ENCODE data around the gene KCNJ14. TPM values are rescaled to one million over a fixed set of nuclear protein-coding genes. Genes with fewer than 3 reads are reported as not detected.

KCNJ14 gene
- total RNA-seq, 4 donors from 2014 or later = 0.56 to 2.2 (median 1.1) TPM

DNA sequence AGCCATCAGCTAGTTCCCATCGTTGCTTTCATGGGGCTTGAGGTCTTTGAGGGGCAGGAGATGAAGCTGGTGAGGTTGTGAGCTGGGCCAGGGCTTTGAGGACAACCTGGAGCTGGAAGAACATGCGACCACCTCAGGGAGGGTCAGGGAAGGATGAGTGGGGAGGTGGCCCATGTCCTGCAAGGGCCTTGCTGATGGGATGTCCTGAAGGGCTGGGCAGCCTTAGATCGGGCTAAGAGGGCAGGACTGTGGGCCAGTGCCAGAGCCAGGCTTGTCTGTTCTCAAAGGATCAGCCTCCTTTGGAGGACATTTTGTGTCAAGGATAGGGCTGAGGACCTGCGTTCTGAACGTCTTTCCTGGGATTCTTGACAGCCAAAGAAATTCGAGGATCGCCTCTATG is 24.3 kb downstream of the KCNJ14 start:
- ATAC-seq (ENCODE audit: low FRiP score) (no peak), DNase-seq (ENCODE audit: low spot score) (no peak)
- TF ChIP-seq, protein P1, sequence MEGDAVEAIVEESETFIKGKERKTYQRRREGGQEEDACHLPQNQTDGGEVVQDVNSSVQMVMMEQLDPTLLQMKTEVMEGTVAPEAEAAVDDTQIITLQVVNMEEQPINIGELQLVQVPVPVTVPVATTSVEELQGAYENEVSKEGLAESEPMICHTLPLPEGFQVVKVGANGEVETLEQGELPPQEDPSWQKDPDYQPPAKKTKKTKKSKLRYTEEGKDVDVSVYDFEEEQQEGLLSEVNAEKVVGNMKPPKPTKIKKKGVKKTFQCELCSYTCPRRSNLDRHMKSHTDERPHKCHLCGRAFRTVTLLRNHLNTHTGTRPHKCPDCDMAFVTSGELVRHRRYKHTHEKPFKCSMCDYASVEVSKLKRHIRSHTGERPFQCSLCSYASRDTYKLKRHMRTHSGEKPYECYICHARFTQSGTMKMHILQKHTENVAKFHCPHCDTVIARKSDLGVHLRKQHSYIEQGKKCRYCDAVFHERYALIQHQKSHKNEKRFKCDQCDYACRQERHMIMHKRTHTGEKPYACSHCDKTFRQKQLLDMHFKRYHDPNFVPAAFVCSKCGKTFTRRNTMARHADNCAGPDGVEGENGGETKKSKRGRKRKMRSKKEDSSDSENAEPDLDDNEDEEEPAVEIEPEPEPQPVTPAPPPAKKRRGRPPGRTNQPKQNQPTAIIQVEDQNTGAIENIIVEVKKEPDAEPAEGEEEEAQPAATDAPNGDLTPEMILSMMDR (IDR thresholded peaks at IDR 0.05) = no peak

DNA sequence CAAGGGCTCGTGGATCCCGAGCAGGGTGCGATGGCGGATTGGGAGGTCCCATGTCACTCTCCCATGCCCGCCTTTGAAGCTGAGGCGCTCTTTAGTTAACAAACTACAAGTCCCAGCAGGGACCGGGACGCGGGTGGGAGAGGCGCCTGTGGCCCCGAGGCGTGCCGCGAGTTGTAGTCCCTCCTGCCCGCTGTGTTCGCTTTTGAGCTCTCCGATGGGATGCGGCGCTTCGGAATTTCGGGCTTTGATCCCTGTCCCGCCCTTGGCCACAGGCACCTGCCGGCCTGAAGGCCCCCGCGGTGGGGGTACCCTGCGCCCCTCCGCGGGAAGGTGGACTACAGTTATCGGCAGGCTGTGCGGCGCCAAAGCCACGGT is 24.8 kb downstream of the KCNJ14 start:
- ATAC-seq (ENCODE audit: low FRiP score) (no peak), DNase-seq (ENCODE audit: low spot score) (no peak)
- TF ChIP-seq, protein P1 (IDR thresholded peaks at IDR 0.05) = no peak

DNA sequence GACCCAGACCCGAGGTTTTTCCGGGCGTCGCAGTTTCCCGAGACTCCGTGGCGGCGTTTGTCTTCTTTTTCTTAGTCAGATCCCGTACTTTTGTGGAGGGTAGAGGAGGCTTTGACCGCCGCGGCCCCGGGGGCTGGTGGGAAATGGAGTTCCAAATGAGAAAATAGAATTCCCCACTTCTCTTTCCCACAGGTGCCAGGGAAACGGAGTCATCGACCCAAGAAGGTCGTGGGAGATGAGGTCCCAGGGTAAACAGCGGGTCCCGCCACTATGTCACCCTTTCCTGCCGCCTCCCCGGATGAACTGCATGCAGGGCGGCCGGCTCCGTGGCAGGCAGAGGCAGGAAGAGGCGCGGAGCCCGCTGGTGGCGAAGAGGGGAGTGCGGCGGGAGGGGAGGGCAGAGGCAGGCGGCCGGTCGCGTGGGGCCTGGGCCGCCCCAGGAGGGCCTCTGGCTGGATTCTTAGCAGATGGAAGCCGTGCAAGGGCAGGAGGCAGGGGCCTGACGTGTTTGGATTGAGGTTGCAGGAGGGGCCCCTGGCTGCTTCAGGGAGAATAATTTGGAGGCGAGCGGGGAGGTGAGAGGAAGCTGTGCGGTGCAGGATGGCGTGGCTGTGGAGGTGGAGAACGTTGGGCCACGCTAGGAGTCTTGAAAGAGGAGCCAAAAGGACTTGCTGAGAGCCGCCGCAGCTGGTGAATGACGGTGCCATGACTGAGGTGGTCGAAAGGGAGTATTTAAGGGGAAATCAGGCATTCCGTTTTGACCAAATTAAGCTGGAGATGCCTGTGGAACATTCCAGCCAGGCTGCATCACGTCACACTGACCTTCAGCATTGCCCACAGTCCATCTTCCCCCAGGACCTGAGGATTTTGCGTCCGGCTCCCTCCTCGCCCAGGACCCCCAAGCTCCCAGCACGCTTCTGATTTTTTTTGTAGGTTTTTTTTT is 25.5 kb downstream of the KCNJ14 start:
- ATAC-seq (ENCODE audit: low FRiP score) (peak; percentile 50), DNase-seq (ENCODE audit: low spot score) (no peak)
- TF ChIP-seq, protein P1 (IDR thresholded peaks at IDR 0.05) = no peak

DNA sequence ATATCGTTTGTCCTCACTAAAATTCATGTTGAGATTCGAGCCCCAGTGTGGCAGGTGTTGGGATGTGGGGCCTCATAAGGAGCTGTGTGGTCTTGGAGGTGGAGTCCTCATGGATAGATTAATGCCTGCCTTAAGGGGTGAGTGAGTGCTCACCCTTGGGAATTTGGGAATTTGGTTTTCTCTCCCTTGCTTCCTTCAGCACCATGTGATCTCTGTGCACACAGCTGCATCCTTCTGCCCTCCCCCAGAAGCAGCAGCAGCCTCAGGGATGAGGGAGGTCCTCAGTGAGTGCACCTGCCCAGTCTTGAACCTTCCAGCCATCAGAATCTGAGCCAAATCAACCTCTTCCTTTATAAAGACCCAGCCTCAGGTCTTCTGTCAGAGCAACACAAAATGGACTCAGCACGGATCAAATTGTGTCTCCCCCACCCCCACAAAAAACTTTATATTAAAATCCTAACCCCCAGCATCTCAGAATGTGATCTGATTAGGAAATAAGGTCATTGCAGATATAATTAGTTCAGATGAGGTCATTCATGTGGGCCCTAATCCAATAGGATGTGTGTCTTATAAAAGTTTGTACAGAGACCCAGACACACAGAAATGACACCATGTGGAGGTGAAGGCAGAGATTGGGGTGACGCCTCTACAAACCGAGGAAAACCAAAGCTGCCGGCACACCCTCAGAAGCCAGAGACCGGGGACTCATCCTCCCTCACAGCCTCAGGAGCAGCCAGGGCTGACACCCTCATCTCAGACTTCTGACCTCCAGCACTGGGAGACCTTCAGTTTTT is 26.7 kb downstream of the KCNJ14 start:
- ATAC-seq (ENCODE audit: low FRiP score) (no peak), DNase-seq (ENCODE audit: low spot score) (no peak)
- TF ChIP-seq, protein P1 (IDR thresholded peaks at IDR 0.05) = no peak

DNA sequence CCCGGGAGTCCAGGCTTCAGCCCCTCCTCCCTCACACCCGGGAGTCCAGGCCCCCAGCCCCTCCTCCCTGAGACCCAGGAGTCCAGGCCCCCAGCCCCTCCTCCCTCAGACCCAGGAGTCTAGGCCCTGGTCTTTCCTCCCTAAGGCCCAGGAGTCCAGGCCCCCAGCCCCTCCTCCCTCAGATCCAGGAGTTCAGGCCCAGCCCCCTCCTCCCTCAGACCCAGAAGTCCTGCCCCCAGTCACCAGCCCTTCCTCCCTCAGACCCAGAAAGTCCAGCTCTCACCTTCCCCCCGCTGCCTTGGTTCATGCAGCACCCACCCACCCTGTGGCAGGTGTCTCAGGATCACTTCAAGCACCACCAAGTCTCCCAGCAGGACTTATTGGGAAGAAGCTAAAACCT is 27.9 kb downstream of the KCNJ14 start:
- ATAC-seq (ENCODE audit: low FRiP score) = no peak
- TF ChIP-seq, protein P1 (IDR thresholded peaks at IDR 0.05) = no peak
- no peak for DNase-seq (ENCODE audit: low spot score)

DNA sequence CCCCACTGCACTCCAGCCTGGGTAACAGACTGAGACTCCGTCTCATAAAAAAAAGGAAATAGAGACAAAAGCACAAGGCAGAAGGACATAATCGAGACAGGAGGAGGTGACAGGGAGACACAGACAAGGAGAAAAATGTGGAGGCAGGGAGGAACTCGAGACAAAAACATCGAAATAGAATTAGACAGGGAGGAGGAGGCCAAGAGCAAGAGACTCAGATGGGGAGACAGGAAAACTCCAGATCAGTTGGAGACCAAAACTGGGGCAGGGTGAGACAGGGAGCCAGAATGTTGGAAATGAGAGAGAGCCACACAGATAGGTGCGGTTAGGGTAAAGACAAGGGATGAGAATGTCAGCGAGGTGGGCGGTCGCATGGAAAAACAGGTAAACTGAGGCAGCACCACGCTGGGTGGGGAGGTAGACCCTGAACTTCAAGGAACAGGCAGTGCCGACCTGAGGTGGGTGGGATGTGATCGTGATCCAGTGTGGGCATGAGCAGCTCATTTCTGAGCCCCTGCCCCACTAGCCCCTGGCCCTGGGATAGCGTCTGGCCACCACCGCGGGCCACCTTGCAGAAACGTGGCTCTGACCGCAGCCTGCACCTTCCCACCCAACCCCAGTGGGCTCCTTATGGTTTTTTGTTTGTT is 29.0 kb downstream of the KCNJ14 start:
- DNase-seq (ENCODE audit: low spot score) (no peak), ATAC-seq (ENCODE audit: low FRiP score) (no peak)
- TF ChIP-seq, protein P1 (IDR thresholded peaks at IDR 0.05) = no peak
